HepG2 (cell line): ENCODE data around the gene TM9SF2. TPM values are rescaled to one million over a fixed set of nuclear protein-coding genes. Genes with fewer than 3 reads are reported as not detected.

Experiments
- EHMT2 ChIP-seq: fragments of 200-600 bp; sonication (generic); IDR thresholded peaks from 2 replicates; pipeline ENCODE4 v1.7.0; 2017; ENCODE audit warnings: antibody characterized with exemption, low read depth, low read length, borderline replicate concordance
- FOXA1 ChIP-seq, 2 experiments: fragments of 450-650 bp in 1 of 2; sonication (generic) in 1 of 2; formaldehyde crosslinking in 1 of 2; IDR thresholded peaks; 2 replicates each; pipeline versions ENCODE4 v1.4.0 to v1.6.1; 2016 to 2020; ENCODE audit warnings: missing genetic modification reagents in 1 of 2
- FOXK1 ChIP-seq: sonication (generic); formaldehyde crosslinking; IDR thresholded peaks from 2 replicates; pipeline ENCODE4 v1.4.0; 2020; ENCODE audit warnings: low read depth, missing genetic modification reagents, borderline replicate concordance
- HDAC1 ChIP-seq: sonication (generic); formaldehyde crosslinking; IDR thresholded peaks from 2 replicates; pipeline ENCODE4 v1.5.1; 2020; ENCODE audit warnings: mild to moderate bottlenecking, missing genetic modification reagents
- IRF2 ChIP-seq: IDR thresholded peaks from 2 replicates; pipeline ENCODE4 v1.6.1; 2018; ENCODE audit warnings: missing genetic modification reagents, missing compliant biosample characterization
- PHF8 ChIP-seq: sonication (generic); formaldehyde crosslinking; IDR thresholded peaks from 2 replicates; pipeline ENCODE4 v1.5.0; 2020; ENCODE audit warnings: missing genetic modification reagents
- RBM39 ChIP-seq: fragments of 200-400 bp; formaldehyde crosslinking; IDR thresholded peaks from one replicate; pipeline ENCODE4 v1.6.1; 2018; ENCODE audit warnings: antibody characterized with exemption, mild to moderate bottlenecking, low read depth, low read length; ENCODE audit not compliant: poor library complexity, severe bottlenecking
- SALL1 ChIP-seq: sonication (generic); formaldehyde crosslinking; IDR thresholded peaks from 2 replicates; pipeline ENCODE4 v1.8.0; 2022; ENCODE audit warnings: mild to moderate bottlenecking, missing genetic modification reagents
- SAP130 ChIP-seq: IDR thresholded peaks from 2 replicates; pipeline ENCODE4 v1.6.1; 2016; ENCODE audit warnings: low read depth
- SOX6 ChIP-seq, 2 experiments: fragments of 450-650 bp in 1 of 2; sonication (generic) in 1 of 2; formaldehyde crosslinking in 1 of 2; IDR thresholded peaks; 2 replicates each; pipeline versions ENCODE4 v1.4.0 to v1.6.1; 2017 to 2020; ENCODE audit warnings: antibody characterized with exemption in 1 of 2, mild to moderate bottlenecking in 1 of 2, missing genetic modification reagents in 1 of 2
- ZNF282 ChIP-seq: fragments of 450-650 bp; IDR thresholded peaks from 2 replicates; pipeline ENCODE4 v1.6.1; 2018; ENCODE audit not compliant: partially characterized antibody
- ZNF292 ChIP-seq: sonication (generic); formaldehyde crosslinking; IDR thresholded peaks from 2 replicates; pipeline ENCODE4 v1.8.1; 2022; ENCODE audit warnings: mild to moderate bottlenecking, low read depth, missing genetic modification reagents, borderline replicate concordance
- ZNF777 ChIP-seq: sonication (generic); formaldehyde crosslinking; IDR thresholded peaks from 2 replicates; pipeline ENCODE4 v1.4.0; 2020; ENCODE audit warnings: missing genetic modification reagents
- ZNF879 ChIP-seq: sonication (generic); formaldehyde crosslinking; IDR thresholded peaks from 2 replicates; pipeline ENCODE4 v1.8.1; 2023; ENCODE audit warnings: missing genetic modification reagents
- ZSCAN31 ChIP-seq: sonication (generic); formaldehyde crosslinking; IDR thresholded peaks from 2 replicates; pipeline ENCODE4 v1.5.0; 2020; ENCODE audit warnings: low read depth, mild to moderate bottlenecking, missing genetic modification reagents
- polyA plus RNA-seq, 8 experiments: library from polyadenylated mRNA; depleted of rRNA in 3 of 8; stranded (reverse) in 7 of 8; unstranded in 1 of 8; fragments of >200 nt; fragmentation: Illumina TruSeq in 4 of 8; extraction: Trizol in 4 of 8; gene quantifications; 2 replicates each; pipeline versions ENCODE4 v1.2.1 to v1.2.3, GENCODE V29; 2011 to 2016; ENCODE audit warnings: low read depth in 4 of 8, missing spikeins in 1 of 8, mixed read lengths in 1 of 8; ENCODE audit not compliant: insufficient read depth in 1 of 8
- total RNA-seq, 5 experiments: library from RNA; depleted of rRNA; stranded (reverse); fragments of >200 nt; fragmentation: Illumina TruSeq; extraction: Trizol; gene quantifications; 2 replicates each; pipeline ENCODE4 v1.2.3, GENCODE V29; 2016; ENCODE audit warnings: low read depth in 1 of 5
- TF ChIP-seq, protein P1 (sequence below): sonication (generic); formaldehyde crosslinking; IDR thresholded peaks from one replicate; pipeline ENCODE4 v1.5.1; 2020; ENCODE audit warnings: mild to moderate bottlenecking, missing genetic modification reagents; ENCODE audit errors: not compliant biosample characterization
- TF ChIP-seq, protein P2 (sequence below): IDR thresholded peaks from 2 replicates; pipeline ENCODE4 v1.6.1; 2018; ENCODE audit warnings: missing genetic modification reagents, mild to moderate bottlenecking, missing compliant biosample characterization

Gene TM9SF2
- total and polyA plus RNA-seq, 2 of the 13 experiments (the other 11 are each of a cell fraction or from before 2014, with no cell fraction given) = 94.1 to 123 TPM

DNA sequence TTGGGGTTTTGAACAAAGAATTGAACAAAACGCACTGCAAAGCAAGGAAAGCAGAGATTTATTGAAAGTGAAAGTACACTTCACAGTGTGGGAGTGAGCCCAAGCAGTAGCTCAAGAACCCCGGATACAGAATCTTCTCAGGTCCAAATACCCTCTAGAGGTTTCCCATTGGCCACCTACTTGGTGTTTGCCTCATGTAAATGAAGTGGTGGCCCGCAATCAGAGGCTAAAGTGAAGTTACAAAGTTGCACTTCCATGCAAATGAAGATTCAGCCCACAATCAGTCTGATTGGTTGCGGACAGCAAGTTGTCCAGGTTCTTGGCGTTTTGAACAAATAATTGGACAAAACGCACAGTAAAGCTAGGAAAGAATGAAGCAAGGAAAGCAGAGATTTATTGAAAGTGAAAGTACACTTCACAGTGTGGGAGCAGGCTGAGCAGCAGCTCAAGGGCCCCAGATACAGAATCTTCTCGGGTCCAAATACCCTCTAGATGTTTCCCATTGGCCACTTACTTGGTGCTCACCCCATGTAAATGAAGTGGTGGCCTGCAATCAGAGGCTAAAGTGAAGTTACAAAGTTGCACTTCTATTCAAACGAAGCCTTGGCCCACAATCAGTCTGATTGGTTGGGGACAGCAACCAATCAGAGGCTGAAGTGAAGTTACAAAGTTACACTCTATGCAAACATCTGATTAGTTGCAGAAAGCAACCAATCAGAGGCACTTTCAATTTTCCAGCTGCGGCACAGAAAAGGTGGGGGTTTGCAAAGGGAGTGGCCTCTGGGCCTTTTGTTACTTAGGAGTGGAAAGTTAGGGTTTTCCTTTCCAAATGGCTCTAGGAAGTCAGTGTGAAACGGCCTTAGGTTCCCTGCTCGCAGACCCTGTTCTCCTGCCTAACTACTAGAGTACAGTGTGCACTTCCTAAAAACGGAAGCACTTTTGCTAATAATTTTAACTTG, 4.8 kb upstream of the TM9SF2 start (continued):
- TF ChIP-seq, protein P1, sequence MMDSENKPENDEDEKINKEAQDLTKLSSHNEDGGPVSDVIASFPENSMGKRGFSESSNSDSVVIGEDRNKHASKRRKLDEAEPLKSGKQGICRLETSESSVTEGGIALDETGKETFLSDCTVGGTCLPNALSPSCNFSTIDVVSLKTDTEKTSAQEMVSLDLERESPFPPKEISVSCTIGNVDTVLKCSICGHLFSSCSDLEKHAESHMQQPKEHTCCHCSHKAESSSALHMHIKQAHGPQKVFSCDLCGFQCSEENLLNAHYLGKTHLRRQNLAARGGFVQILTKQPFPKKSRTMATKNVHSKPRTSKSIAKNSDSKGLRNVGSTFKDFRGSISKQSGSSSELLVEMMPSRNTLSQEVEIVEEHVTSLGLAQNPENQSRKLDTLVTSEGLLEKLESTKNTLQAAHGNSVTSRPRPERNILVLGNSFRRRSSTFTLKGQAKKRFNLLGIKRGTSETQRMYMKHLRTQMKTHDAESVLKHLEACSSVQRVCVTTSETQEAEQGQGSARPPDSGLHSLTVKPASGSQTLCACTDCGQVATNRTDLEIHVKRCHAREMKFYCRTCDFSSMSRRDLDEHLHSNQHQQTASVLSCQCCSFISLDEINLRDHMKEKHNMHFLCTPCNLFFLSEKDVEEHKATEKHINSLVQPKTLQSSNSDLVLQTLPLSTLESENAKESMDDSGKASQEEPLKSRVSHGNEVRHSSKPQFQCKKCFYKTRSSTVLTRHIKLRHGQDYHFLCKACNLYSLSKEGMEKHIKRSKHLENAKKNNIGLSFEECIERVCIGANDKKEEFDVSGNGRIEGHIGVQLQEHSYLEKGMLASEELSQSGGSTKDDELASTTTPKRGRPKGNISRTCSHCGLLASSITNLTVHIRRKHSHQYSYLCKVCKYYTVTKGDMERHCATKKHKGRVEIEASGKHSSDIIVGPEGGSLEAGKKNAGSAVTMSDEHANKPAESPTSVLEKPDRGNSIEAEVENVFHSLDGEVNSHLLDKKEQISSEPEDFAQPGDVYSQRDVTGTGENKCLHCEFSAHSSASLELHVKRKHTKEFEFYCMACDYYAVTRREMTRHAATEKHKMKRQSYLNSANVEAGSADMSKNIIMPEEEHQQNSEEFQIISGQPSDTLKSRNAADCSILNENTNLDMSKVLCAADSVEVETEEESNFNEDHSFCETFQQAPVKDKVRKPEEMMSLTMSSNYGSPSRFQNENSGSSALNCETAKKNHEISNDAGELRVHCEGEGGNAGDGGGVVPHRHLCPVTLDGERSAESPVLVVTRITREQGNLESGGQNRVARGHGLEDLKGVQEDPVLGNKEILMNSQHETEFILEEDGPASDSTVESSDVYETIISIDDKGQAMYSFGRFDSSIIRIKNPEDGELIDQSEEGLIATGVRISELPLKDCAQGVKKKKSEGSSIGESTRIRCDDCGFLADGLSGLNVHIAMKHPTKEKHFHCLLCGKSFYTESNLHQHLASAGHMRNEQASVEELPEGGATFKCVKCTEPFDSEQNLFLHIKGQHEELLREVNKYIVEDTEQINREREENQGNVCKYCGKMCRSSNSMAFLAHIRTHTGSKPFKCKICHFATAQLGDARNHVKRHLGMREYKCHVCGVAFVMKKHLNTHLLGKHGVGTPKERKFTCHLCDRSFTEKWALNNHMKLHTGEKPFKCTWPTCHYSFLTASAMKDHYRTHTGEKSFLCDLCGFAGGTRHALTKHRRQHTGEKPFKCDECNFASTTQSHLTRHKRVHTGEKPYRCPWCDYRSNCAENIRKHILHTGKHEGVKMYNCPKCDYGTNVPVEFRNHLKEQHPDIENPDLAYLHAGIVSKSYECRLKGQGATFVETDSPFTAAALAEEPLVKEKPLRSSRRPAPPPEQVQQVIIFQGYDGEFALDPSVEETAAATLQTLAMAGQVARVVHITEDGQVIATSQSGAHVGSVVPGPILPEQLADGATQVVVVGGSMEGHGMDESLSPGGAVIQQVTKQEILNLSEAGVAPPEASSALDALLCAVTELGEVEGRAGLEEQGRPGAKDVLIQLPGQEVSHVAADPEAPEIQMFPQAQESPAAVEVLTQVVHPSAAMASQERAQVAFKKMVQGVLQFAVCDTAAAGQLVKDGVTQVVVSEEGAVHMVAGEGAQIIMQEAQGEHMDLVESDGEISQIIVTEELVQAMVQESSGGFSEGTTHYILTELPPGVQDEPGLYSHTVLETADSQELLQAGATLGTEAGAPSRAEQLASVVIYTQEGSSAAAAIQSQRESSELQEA (CRISPR knock-in tag) = no peak
- peak; percentile 57; the same call in 1 of the 2 replicates for TF ChIP-seq EHMT2
- TF ChIP-seq PHF8 (CRISPR knock-in tag) = peak; percentile 68
- no peak for TF ChIP-seq HDAC1 (CRISPR knock-in tag)
- TF ChIP-seq SOX6 (IDR thresholded peaks at IDR 0.05) = no peak
- TF ChIP-seq SOX6 (CRISPR knock-in tag; IDR thresholded peaks at IDR 0.05) = peak; percentile 39; the same call in 1 of the 2 replicates
- TF ChIP-seq IRF2 (CRISPR knock-in tag) = peak; percentile 79
- peak; percentile 13; the same call in 1 of the 2 replicates for TF ChIP-seq SALL1 (CRISPR knock-in tag)
- TF ChIP-seq FOXA1 (IDR thresholded peaks at IDR 0.05) = no peak
- TF ChIP-seq FOXA1 (CRISPR knock-in tag; IDR thresholded peaks at IDR 0.05) = 0 out of 2 replicates have a peak, but pooled peaks have one; percentile 31
- TF ChIP-seq, protein P2, sequence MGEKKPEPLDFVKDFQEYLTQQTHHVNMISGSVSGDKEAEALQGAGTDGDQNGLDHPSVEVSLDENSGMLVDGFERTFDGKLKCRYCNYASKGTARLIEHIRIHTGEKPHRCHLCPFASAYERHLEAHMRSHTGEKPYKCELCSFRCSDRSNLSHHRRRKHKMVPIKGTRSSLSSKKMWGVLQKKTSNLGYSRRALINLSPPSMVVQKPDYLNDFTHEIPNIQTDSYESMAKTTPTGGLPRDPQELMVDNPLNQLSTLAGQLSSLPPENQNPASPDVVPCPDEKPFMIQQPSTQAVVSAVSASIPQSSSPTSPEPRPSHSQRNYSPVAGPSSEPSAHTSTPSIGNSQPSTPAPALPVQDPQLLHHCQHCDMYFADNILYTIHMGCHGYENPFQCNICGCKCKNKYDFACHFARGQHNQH = no peak
- no peak for TF ChIP-seq ZNF282
- TF ChIP-seq ZNF292 = no peak
- TF ChIP-seq SAP130 = peak; percentile 75
- no peak for TF ChIP-seq ZSCAN31
- no peak for TF ChIP-seq FOXK1 (CRISPR knock-in tag)
- TF ChIP-seq RBM39 = no peak
- no peak for TF ChIP-seq ZNF777 (CRISPR knock-in tag)
- TF ChIP-seq ZNF879 (CRISPR knock-in tag) = no peak
